Suppressor macrophage treated with lipopolysaccharide for 1 hour (primary cell): ENCODE results near the gene F2RL1.
"Not testable (repeated sequence)": the region's sequence is repeated elsewhere in the genome, so short reads cannot be mapped to it uniquely, and the experiment has no call there.

ENCODE experiments used
- DNase-seq, 3 donors: peaks; one replicate each; pipeline ENCODE4 v3.0.0-alpha.2; 2020 to 2022

Gene F2RL1

DNA sequence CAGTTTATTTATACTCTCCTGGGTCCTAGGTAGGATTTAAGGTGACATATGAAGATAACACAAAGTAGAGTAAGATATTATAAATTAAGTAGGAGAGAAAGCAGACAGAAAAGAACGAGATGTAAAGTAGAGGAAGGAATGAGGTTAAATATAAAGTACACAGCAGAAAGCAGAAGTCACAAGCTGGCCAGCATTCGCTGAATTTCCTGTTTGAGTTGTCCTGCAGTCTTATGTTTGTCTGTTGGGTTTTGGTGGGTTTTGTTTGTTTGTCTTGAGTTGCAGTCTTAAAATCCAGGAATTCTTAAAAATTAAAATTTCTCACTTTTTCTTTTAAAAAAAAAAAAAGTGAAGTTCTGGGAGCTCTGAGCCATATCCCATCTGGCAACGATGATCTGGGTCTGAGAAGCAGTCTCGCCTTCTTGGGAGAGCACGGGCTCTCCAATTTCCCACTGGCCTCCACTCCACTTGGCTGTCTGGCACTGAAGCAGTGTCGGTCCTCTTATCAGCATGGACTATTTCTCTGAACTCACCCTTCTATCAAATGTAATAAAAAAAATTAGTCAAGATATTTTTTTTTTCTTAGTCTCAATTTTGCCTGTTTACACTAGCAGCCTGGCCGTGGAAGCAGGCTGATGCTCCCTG is 33.0 kb downstream of the F2RL1 start:
- peak; percentile 30 to 43 (median 39) for DNase-seq

DNA sequence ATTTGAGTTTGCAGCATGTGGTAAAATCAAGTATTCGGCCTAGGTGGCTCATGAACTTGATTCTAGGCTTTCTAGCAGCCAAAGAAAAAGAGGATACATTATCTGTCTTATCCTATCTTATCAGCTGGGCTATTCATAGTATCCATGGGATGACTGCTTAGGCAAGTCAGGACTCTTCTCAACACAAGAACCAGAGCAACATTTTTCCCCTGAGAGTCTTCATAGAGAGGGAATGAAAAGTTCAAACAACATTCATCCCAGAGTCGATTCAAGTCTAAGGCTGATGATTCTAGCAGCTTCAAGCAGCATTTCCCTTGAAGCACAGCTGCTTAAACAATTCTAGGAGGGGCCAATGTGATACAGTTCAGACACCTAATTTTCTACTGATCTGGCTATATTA is 33.9 kb downstream of the F2RL1 start:
- no peak for DNase-seq

DNA sequence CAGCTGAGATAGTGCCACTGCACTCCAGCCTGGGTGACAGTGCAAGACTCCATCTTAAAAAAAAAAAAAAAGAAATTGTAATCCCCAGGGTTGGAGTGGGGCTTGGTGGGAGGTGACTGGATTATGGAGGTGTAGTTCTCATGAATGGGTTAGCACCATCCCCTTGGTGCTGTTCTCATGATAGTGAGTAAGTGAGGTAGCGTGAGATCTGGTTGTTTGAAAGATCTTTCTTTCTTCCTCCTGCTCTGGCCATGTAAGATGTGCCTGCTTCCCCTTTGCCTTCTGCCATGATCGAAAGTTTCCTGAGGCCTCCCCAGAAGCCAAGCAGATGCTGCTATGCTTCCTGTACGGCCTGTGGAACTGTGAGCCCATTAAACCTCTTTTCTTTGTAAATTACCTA is 34.9 kb downstream of the F2RL1 start:
- DNase-seq, result peak; percentile 17 to 46 (median 38)

DNA sequence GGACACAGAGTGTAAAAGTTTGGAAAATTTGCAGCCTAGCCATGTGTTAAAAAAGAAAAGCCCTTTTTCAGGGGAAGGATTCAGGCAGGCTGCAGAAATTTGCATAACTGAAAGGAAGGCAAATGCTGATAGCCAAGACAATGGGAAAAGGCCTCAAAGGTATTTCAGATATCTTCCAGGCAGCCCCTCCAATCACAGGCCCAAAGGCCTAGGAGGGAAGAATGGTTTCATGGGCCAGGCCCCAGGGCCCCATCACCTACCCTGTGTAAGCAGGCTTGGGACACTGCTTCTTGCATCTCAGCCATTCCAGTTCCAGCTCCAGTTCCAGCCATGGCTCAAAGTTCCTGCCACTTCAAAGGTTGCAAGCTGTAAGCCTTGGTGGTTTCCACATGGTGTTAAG is 35.8 kb downstream of the F2RL1 start:
- no peak for DNase-seq

DNA sequence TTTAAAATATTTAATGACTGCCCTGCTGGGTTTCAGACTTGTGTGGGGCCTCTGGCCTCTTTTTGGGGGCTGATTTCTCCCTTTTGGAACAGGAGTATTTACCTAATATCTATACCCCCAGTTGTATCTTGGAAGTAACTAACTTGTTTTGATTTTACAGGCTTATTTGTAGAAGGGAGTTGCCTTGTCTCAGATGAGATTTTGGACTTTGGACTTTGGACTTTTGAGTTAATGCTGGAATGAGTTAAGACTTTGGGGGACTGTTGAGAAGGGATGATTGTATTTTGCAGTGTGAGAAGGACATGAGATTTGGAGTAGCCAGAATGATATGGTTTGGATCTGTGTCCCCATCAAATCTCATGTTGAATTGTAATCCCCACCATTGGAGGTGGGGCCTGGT is 36.7 kb downstream of the F2RL1 start:
- DNase-seq, result not testable (repeated sequence)

DNA sequence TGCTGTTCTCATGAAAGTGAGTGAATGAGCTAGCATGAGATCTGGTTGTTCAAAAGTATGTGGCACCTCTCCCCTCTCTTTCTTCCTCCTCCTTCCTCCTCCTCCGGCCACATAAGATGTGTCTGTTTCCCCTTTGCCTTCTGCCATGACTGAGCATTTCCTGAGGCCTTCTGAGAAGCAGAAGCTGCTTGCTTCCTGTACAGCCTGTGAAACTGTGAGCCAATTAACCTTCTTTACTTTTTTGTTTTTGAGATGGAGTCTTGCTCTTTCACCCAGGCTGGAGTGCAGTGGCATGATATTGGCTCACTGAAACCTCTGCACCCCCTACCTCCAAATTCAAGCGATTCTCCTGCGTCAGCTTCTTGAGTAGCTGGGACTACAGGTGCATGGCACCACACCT is 37.1 kb downstream of the F2RL1 start:
- DNase-seq, result peak; percentile 74 to 81 (median 78)

DNA sequence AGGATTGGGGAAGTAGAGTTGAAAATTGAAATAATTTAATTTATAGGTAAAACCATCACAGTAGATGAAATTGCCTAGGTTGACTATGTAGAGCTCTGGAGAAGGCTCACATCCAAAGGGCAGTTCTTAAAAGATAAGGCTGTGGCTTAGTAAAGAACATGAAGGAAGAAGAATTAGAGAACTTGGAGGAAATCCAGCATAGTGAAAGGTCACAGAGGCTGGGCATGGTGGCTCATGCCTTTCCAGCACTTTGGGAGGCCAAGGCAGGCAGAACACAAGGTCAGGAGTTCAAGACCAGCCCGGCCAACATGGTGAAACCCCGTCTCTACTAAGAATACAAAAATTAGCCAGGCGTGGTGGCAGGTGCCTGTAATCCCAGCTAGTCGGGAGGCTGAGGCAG is 38.0 kb downstream of the F2RL1 start:
- peak in 1 of 3 donors; percentile 23 for DNase-seq

DNA sequence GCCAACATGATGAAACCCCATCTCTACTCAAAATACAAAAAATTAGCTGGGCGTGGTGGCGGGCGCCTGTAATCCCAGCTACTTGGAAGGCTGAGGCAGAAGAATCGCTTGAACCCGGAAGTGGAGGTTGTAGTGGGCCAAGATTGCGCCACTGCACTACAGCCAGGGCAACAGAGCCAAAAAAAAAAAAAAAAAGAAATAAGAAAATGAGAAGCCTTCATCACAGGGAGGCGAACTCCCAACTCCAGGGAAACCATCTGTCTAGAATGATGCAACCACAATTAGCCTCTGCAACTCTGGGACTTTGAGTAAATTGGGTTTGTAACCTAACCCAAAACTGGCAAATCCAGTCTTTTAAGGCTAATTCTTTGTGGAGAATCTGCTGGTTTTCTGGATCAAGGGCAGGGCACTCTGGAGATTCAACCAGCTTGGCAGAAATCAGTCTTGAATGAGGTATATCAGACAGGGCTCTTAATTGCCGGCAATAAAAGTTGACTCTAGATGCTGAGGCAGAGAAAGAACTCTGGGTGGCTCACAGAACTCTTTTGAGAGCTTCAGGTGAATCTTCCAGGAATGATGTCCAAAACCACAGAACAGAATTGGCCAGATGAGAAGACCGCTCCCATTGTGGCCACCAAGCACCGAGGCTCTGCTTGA is 40.9 kb downstream of the F2RL1 start:
- peak; percentile 29 to 45 (median 41) for DNase-seq

DNA sequence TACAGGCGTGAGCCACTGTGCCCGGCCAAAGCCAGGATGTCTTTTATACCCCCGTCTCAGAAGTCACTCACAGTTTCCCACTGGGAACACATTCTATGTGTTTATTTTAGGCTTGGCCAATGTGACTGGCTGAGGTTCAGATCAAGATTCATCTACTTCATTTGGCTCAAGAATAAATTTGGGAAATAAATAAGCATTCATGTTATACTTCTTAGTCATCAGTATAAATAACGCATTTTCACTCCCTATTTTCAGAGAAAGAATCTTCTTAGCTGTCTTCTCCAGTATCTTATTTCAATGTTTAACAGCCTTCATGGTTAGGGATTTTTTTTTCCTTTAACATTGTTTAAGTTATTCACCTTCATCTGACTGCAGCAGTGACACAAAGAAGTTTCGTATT is 42.8 kb downstream of the F2RL1 start:
- DNase-seq, result no peak

DNA sequence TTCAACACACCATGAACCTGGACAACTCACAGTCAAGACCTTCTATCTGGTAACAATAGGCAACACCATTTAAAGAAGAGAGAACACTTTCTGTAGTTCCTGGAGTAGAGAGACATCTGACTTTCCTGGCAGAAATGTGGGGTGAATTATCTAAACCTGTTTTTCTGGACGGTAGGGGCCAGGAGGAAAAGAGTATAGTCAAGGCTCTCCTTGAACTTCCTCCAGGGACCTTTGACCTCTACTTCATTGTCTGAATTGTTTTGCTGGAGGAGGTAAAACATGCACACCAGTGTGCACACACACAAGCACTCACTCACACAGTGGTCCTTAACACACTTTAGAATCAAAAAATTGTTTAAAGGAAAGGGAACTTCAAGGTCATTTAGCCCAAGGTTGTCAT is 44.2 kb downstream of the F2RL1 start:
- DNase-seq, result no peak

DNA sequence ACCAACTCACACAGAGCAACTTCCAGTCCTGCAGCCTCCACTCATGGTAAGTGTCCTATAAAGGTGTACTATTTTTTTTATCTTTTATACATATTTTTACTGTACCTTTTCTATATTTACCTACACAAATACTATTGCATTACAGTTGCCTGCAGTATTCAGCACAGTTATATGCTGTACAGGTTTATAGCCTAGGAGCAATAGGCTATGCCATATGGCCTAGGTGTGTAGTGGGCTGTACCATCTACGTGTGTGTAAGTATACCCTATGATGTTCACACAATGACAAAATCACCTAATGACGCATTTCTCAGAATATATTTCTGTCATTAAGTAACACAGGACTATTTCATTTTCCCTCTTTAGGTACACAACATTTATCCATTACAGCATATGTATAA is 47.7 kb downstream of the F2RL1 start:
- DNase-seq, result no peak

DNA sequence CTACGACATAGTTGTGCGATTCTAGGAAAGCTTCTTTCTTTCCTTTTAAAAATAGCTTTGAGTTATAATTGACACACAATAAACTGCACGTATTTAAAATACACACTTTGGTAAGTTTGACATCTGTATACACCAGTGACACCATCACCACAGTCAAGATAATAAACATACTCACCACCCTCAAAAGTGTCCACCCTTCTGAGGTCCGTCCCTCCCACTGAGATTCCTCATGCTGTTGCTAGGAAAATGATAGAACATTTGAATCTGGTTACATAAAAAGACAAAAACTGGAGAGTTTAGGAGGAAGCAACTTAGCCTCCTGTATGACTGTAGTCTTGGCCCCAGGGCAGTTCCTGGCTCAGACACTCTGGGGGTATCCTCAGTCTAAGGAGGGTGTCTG is 48.2 kb downstream of the F2RL1 start:
- DNase-seq, result no peak

DNA sequence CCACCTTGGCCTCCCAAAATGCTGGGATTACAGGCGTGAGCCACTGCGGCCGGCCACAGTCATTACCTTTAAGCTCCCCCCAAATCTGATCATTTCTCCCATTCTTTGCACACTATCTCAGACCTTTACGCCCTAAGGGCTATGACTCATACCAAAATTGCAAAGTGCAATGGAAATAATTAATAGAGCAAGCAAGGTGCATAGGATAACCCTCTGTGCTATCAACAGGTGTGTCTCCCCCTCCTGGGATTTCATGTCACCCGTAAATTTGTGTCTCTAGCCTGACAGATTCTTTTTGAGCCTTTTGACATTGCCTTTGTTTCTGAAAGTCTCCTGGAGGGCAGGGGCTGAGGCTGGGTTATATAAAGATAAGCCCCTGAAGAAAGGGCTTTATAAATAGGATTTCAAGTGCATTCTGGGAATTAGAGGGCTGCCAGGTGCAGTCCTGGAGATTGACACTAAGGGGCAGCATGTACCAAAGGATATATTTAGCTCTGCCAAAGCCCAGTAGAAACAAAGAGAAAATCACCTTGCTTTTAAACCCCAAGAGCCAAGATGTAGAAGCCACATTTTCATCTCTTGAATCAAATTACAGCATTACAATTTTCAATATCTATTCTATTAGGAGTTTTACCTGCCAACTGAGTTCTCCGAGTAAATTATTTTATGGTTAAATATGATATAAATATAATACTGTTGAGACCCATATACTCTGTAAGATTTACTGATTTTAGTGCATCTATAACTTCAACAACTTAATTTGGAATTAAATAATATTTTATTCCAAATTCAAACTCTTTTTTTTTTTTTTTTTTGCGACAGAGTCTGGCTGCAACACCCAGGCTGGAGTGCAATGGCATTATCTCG is 49.2 kb downstream of the F2RL1 start:
- peak; percentile 76 to 84 (median 78) for DNase-seq

DNA sequence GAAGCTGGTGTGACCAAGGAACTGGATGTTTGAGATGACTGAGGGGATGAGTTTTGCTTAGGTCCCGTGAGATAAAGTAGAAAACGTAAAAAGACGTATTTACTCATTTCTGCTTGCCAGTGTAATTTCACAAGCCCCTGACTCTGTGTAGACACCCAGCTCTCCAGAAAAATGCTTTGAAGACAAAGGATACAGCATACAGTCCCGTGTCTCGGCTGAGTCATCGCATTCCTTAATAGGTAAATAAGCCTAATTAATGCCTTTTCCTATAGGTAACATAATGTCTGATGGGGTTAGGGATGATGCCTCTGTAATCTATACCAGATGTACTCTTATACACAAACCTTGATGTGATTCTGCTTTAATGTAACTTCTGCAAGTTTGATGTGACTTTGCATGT is 51.2 kb downstream of the F2RL1 start:
- no peak for DNase-seq

DNA sequence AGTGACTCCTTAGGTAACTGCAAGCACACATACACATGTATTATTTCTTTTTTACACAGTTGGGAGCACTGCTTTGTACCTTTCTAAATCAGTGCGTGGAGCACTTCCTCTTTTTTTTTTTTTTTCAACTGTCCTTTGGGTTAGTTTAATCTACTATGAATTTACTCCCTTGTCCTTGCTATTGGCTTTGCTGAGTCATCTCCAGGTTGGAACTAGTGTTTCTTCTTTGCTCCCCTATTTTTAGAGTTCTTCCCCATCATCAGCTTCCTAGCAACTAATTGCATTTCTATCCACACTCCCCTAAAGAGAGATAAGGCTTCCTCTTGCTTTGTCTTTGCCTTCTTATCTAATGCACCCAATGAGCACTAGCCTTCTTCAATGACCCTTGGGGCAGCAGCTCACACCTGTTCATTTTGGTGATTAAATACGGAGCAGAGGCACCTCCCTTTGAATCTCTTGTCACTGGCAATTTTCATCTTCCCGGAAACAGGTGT is 55.3 kb downstream of the F2RL1 start:
- DNase-seq, result peak in 1 of 3 donors; percentile 29
